H1 (cell line): ENCODE measurements around the gene NADSYN1. TPM values are rescaled to one million over a fixed set of nuclear protein-coding genes. Genes with fewer than 3 reads are reported as not detected.

Experiments
- CREB1 ChIP-seq: IDR thresholded peaks from 2 replicates; pipeline ENCODE4 v1.6.1; 2012; ENCODE audit warnings: inconsistent platforms
- MAFK ChIP-seq: IDR thresholded peaks from 2 replicates; pipeline ENCODE4 v1.6.1; 2012; ENCODE audit warnings: low read depth, mild to moderate bottlenecking, improper control_type of control experiment, low read length
- NANOG ChIP-seq: IDR thresholded peaks from 2 replicates; pipeline ENCODE4 v1.6.1; 2011; ENCODE audit warnings: low read length, low read depth, mild to moderate bottlenecking, inconsistent platforms; ENCODE audit not compliant: insufficient read depth, poor library complexity, severe bottlenecking
- YY1 ChIP-seq: IDR thresholded peaks from 2 replicates; pipeline ENCODE4 v1.6.1; 2011; ENCODE audit warnings: low read depth, mild to moderate bottlenecking, low read length
- polyA plus RNA-seq, 7 experiments: library from polyadenylated mRNA; depleted of rRNA in 3 of 7; stranded (reverse) in 5 of 7; unstranded in 2 of 7; fragments of >200 nt in 5 of 7; fragments of 200-250 nt in 2 of 7; gene quantifications; 1 replicate in 5 of 7; 2 replicates in 1 of 7; 4 replicates in 1 of 7; pipeline versions ENCODE4 v1.2.1 to v1.2.3, GENCODE V29; 2011 to 2013; ENCODE audit warnings: missing spikeins in 2 of 7, mixed read lengths in 2 of 7
- total RNA-seq: library from RNA; stranded (reverse); fragmentation: NEBNext Ultra II Directional; extraction: Animal tissue kit (Norgen Biotek cat#: 25700); gene quantifications from 2 replicates; pipeline ENCODE4 v1.2.1, GENCODE V29; 2021
- TF ChIP-seq, protein P1 (sequence below): fragments of 300-600 bp; sonication (generic); IDR thresholded peaks from 2 replicates; pipeline ENCODE4 v1.7.1; 2012; ENCODE audit warnings: low read length, moderate library complexity, mild to moderate bottlenecking, inconsistent platforms; ENCODE audit not compliant: insufficient replicate concordance
- TF ChIP-seq, protein P2 (sequence below): IDR thresholded peaks from 2 replicates; pipeline ENCODE4 v1.6.1; 2012; ENCODE audit warnings: low read length, inconsistent platforms
- TF ChIP-seq, protein P3 (sequence below): IDR thresholded peaks from 2 replicates; pipeline ENCODE4 v1.6.1; 2011; ENCODE audit warnings: low read depth, mild to moderate bottlenecking, low read length; ENCODE audit not compliant: insufficient read depth

NADSYN1 gene
- total and polyA plus RNA-seq, 2 of the 8 experiments (the other 6 are each of a cell fraction or from before 2014, with no cell fraction given) = 38.3 to 38.6 TPM

DNA sequence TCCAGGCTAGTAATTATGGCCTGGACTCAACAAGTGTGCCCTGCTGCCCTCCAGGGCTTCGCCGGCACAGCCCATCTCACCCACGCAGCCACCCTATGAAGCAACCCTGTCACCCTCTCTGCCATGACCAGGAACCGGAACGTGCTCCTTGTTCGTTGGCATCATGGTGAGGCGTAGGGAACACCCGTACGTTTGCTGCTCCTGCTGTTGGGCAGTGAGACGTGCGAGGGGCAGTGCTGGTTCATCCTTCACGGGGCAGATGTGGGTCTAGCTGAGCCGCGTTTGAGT lies 20.7 kb downstream of the NADSYN1 start (continued):
- TF ChIP-seq, protein P1, sequence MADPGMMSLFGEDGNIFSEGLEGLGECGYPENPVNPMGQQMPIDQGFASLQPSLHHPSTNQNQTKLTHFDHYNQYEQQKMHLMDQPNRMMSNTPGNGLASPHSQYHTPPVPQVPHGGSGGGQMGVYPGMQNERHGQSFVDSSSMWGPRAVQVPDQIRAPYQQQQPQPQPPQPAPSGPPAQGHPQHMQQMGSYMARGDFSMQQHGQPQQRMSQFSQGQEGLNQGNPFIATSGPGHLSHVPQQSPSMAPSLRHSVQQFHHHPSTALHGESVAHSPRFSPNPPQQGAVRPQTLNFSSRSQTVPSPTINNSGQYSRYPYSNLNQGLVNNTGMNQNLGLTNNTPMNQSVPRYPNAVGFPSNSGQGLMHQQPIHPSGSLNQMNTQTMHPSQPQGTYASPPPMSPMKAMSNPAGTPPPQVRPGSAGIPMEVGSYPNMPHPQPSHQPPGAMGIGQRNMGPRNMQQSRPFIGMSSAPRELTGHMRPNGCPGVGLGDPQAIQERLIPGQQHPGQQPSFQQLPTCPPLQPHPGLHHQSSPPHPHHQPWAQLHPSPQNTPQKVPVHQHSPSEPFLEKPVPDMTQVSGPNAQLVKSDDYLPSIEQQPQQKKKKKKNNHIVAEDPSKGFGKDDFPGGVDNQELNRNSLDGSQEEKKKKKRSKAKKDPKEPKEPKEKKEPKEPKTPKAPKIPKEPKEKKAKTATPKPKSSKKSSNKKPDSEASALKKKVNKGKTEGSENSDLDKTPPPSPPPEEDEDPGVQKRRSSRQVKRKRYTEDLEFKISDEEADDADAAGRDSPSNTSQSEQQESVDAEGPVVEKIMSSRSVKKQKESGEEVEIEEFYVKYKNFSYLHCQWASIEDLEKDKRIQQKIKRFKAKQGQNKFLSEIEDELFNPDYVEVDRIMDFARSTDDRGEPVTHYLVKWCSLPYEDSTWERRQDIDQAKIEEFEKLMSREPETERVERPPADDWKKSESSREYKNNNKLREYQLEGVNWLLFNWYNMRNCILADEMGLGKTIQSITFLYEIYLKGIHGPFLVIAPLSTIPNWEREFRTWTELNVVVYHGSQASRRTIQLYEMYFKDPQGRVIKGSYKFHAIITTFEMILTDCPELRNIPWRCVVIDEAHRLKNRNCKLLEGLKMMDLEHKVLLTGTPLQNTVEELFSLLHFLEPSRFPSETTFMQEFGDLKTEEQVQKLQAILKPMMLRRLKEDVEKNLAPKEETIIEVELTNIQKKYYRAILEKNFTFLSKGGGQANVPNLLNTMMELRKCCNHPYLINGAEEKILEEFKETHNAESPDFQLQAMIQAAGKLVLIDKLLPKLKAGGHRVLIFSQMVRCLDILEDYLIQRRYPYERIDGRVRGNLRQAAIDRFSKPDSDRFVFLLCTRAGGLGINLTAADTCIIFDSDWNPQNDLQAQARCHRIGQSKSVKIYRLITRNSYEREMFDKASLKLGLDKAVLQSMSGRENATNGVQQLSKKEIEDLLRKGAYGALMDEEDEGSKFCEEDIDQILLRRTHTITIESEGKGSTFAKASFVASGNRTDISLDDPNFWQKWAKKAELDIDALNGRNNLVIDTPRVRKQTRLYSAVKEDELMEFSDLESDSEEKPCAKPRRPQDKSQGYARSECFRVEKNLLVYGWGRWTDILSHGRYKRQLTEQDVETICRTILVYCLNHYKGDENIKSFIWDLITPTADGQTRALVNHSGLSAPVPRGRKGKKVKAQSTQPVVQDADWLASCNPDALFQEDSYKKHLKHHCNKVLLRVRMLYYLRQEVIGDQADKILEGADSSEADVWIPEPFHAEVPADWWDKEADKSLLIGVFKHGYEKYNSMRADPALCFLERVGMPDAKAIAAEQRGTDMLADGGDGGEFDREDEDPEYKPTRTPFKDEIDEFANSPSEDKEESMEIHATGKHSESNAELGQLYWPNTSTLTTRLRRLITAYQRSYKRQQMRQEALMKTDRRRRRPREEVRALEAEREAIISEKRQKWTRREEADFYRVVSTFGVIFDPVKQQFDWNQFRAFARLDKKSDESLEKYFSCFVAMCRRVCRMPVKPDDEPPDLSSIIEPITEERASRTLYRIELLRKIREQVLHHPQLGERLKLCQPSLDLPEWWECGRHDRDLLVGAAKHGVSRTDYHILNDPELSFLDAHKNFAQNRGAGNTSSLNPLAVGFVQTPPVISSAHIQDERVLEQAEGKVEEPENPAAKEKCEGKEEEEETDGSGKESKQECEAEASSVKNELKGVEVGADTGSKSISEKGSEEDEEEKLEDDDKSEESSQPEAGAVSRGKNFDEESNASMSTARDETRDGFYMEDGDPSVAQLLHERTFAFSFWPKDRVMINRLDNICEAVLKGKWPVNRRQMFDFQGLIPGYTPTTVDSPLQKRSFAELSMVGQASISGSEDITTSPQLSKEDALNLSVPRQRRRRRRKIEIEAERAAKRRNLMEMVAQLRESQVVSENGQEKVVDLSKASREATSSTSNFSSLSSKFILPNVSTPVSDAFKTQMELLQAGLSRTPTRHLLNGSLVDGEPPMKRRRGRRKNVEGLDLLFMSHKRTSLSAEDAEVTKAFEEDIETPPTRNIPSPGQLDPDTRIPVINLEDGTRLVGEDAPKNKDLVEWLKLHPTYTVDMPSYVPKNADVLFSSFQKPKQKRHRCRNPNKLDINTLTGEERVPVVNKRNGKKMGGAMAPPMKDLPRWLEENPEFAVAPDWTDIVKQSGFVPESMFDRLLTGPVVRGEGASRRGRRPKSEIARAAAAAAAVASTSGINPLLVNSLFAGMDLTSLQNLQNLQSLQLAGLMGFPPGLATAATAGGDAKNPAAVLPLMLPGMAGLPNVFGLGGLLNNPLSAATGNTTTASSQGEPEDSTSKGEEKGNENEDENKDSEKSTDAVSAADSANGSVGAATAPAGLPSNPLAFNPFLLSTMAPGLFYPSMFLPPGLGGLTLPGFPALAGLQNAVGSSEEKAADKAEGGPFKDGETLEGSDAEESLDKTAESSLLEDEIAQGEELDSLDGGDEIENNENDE = no peak
- TF ChIP-seq MAFK (no peak), CREB1 (no peak), YY1 (no peak), NANOG (no peak)
- TF ChIP-seq, protein P2, sequence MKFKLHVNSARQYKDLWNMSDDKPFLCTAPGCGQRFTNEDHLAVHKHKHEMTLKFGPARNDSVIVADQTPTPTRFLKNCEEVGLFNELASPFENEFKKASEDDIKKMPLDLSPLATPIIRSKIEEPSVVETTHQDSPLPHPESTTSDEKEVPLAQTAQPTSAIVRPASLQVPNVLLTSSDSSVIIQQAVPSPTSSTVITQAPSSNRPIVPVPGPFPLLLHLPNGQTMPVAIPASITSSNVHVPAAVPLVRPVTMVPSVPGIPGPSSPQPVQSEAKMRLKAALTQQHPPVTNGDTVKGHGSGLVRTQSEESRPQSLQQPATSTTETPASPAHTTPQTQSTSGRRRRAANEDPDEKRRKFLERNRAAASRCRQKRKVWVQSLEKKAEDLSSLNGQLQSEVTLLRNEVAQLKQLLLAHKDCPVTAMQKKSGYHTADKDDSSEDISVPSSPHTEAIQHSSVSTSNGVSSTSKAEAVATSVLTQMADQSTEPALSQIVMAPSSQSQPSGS = no peak
- TF ChIP-seq, protein P3, sequence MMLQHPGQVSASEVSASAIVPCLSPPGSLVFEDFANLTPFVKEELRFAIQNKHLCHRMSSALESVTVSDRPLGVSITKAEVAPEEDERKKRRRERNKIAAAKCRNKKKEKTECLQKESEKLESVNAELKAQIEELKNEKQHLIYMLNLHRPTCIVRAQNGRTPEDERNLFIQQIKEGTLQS = no peak
- TF ChIP-seq, all 59 proteins: peak for 0
